ENCODE results near the gene ARID5B. TPM values are rescaled to one million over a fixed set of nuclear protein-coding genes. Genes with fewer than 3 reads are reported as not detected.

ARID5B gene
- total RNA-seq, 1 donor from 2014 or later: 13.7 TPM

- peak overlapping the region; percentile 86 for H3K27ac ChIP-seq (replicated peaks)
- no peaks in the 10 kb centered on the region for H3K27me3 ChIP-seq (ENCODE audit: low read depth)
- H3K36me3 ChIP-seq: peaks cover 16% of the 10 kb centered on the region
- intact Hi-C loops (cut with micrococcal nuclease): loop anchor here (5.0 kb wide), 1 partner anchor 34 kb away; no protein-coding TSS in a partner anchor
- H3K4me1 ChIP-seq: peaks cover 91% of the 10 kb centered on the region
- DNase-seq: no peak
- H3K4me3 ChIP-seq: no peak overlapping the region
- H3K9me3 ChIP-seq (replicated peaks): no peaks in the 10 kb centered on the region
- TF ChIP-seq CTCF (IDR thresholded peaks at IDR 0.05; ENCODE audit: borderline replicate concordance): peak; percentile 23
These were observed 179.4 kb downstream of the ARID5B start for GRCh38 chr10:62080905-62081304.

- intact Hi-C loops (cut with micrococcal nuclease): loop anchor here (5.0 kb wide), 1 partner anchor 34 kb away; no protein-coding TSS in a partner anchor
These were observed 180.1 kb downstream of the ARID5B start for GRCh38 chr10:62081341-62082270.

GRCh38 chr10:62082271-62082656 lies 180.8 kb downstream of the ARID5B start:
- Histone ChIP-seq H3K9me3 (replicated peaks) (no peaks in the 10 kb centered on the region), H3K27ac (replicated peaks) (peak overlapping the region; percentile 86), H3K36me3 (peaks cover 24% of the 10 kb centered on the region), H3K27me3 (ENCODE audit: low read depth) (no peaks in the 10 kb centered on the region), H3K4me3 (peak overlapping the region; percentile 22), H3K4me1 (peaks cover 78% of the 10 kb centered on the region)
- TF ChIP-seq CTCF (IDR thresholded peaks at IDR 0.05; ENCODE audit: borderline replicate concordance): no peak
- DNase-seq: no peak
- intact Hi-C loops (cut with micrococcal nuclease): loop anchor here (5.0 kb wide), 1 partner anchor 35 kb away; no protein-coding TSS in a partner anchor

More at GRCh38 chr10:62081341-62082270, 180.1 kb downstream of the ARID5B start:
- peaks cover 84% of the 10 kb centered on the region for H3K4me1 ChIP-seq
- no peak for TF ChIP-seq CTCF (IDR thresholded peaks at IDR 0.05; ENCODE audit: borderline replicate concordance)
- H3K4me3 ChIP-seq: no peak overlapping the region
- no peaks in the 10 kb centered on the region for H3K27me3 ChIP-seq (ENCODE audit: low read depth)
- no peaks in the 10 kb centered on the region for H3K9me3 ChIP-seq (replicated peaks)
- DNase-seq: no peak
- peaks cover 21% of the 10 kb centered on the region for H3K36me3 ChIP-seq
- peak overlapping the region; percentile 86 for H3K27ac ChIP-seq (replicated peaks)

GRCh38 chr10:62082729-62083411 lies 181.4 kb downstream of the ARID5B start:
- no peak for TF ChIP-seq CTCF (IDR thresholded peaks at IDR 0.05; ENCODE audit: borderline replicate concordance)
- Histone ChIP-seq H3K4me3 (peak overlapping the region; percentile 22), H3K27ac (replicated peaks) (peak overlapping the region; percentile 86), H3K27me3 (ENCODE audit: low read depth) (no peaks in the 10 kb centered on the region), H3K36me3 (peaks cover 24% of the 10 kb centered on the region), H3K4me1 (peaks cover 72% of the 10 kb centered on the region), H3K9me3 (replicated peaks) (no peaks in the 10 kb centered on the region)
- DNase-seq: no peak
- intact Hi-C loops (cut with micrococcal nuclease): loop anchor here (5.0 kb wide), 1 partner anchor 36 kb away; no protein-coding TSS in a partner anchor

Measured in left ventricle myocardium inferior (tissue), 1 donor.